Duodenal mucosa (tissue), 2 donors: ENCODE measurements around the gene TUT4.

ENCODE experiments used
- H3K27ac ChIP-seq: one replicate; pipeline ENCODE4 v1.7.0; 2013; ENCODE audit warnings: low read depth, low read length
- H3K27me3 ChIP-seq, 2 donors: one replicate each; pipeline ENCODE4 v1.7.0; 2013; ENCODE audit warnings: low read length in 2 of 2, control low read depth in 1 of 2; ENCODE audit not compliant: insufficient read depth in 2 of 2, control insufficient read depth in 1 of 2
- H3K36me3 ChIP-seq, 2 donors: one replicate each; pipeline ENCODE4 v1.7.0; 2013; ENCODE audit warnings: low read length in 2 of 2, control low read depth in 1 of 2; ENCODE audit not compliant: insufficient read depth in 2 of 2, control insufficient read depth in 1 of 2
- H3K4me1 ChIP-seq, 2 donors: one replicate each; pipeline ENCODE4 v1.7.0; 2013; ENCODE audit warnings: low read length in 2 of 2, control low read depth in 1 of 2; ENCODE audit not compliant: insufficient read depth in 2 of 2, control insufficient read depth in 1 of 2
- H3K4me3 ChIP-seq, 2 donors: one replicate each; pipeline ENCODE4 v1.7.0; 2013; ENCODE audit warnings: low read length in 2 of 2, low read depth in 1 of 2
- H3K9ac ChIP-seq, 2 donors: one replicate each; pipeline ENCODE4 v1.7.0; 2013; ENCODE audit warnings: low read length in 2 of 2, low read depth in 1 of 2
- H3K9me3 ChIP-seq, 2 donors: one replicate each; pipeline ENCODE4 v1.7.0; 2013; ENCODE audit warnings: low read length in 2 of 2, control low read depth in 1 of 2; ENCODE audit not compliant: control insufficient read depth in 1 of 2

TUT4 gene

DNA sequence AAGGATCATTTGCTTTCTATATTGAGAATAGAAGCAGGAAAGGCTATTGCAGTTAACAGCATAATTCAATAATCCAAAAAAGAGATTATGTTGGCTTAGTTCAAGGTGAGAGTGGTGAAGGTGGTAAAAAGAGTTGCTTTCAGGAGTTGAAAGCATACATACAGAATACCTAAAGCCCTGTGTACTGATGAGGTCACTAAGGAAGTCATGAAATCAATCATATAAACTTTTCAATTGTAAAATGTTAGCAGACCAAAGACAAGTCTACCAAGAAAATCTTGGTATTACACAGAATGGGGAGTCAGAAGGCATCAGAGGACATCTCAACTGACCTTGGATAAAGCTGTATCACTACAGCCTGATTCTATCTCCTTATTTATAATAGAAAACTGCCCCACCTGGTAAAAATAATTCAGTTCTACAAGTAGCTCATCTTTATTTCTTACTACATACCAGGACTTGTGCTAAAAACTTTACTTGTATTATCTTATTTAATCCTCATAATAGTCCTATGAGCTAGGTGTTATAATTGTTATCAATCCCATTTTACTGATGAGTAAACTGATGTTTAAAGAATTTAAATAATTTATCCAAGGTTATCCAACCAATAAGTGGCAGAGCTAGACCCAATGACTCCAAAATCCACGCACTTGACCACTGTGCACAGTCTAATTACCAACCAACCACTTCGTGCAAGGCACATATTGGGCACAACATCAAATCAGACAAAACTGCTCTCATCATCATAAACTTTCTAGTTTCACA, 40.9 kb downstream of the TUT4 start:
- Histone ChIP-seq H3K4me1 (no peaks in the 10 kb centered on the region), H3K9me3 (no peaks in the 10 kb centered on the region), H3K9ac (no peak overlapping the region), H3K27me3 (no peaks in the 10 kb centered on the region), H3K27ac (no peak overlapping the region), H3K36me3 (peaks cover 0 to 10% of the 10 kb centered on the region in 2 donors), H3K4me3 (no peak overlapping the region)

DNA sequence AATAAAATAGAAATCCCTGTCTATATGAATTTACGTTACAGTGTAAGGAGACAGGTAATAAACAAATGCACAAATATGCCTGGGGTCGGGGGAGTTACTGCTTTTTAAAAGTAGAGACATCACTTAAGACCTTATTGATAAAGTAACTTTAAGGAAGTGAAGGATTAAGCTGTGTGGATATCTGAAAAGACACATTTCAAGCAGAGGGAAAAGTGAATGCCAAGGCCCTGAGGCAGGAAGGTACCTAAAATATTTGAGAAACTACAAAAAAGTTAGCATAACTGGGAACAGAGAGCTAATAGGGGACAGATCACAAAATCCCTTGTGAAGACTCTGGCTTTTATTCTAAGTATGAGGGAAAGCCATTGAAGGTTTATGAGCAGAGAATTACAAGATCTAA, 41.5 kb downstream of the TUT4 start:
- no peaks in the 10 kb centered on the region for H3K27me3 ChIP-seq
- no peak overlapping the region for H3K27ac ChIP-seq
- H3K4me1 ChIP-seq, result no peaks in the 10 kb centered on the region
- H3K36me3 ChIP-seq, result peaks cover 0 to 10% of the 10 kb centered on the region in 2 donors
- no peaks in the 10 kb centered on the region for H3K9me3 ChIP-seq
- H3K9ac ChIP-seq, result no peak overlapping the region
- no peak overlapping the region for H3K4me3 ChIP-seq

DNA sequence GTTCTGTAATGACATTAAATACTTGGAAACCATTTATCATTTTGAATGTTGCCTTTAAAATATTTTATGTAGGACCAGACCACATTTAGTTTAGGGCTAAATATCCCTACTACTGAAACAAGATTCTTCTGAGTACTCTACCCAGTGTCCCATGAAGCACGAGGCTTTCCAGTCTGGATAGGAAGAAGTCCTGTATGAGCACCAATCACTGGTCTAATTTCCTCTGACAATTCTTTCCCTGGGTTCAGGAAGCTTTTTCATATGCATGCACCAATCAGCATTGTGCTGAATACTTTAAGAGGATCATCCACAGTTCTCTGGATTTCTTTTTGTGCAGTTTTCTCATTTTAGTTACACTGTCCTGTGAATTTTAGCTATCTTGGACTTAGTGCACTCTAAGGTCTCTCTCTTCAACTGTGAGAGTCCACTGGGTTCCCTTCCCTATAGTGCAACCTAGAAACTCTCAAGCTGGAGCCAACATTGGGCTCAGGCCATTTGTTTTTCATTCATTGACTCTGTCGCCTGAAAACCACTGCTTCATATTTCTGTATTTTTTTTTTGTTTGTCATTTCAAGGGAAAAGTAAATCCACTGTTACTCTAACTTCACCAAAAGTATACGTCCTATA, 45.9 kb downstream of the TUT4 start:
- Histone ChIP-seq H3K4me1 (no peaks in the 10 kb centered on the region), H3K4me3 (no peak overlapping the region), H3K9ac (no peak overlapping the region), H3K9me3 (no peaks in the 10 kb centered on the region), H3K27ac (no peak overlapping the region), H3K36me3 (peaks cover 0 to 3% of the 10 kb centered on the region in 2 donors), H3K27me3 (no peaks in the 10 kb centered on the region)

DNA sequence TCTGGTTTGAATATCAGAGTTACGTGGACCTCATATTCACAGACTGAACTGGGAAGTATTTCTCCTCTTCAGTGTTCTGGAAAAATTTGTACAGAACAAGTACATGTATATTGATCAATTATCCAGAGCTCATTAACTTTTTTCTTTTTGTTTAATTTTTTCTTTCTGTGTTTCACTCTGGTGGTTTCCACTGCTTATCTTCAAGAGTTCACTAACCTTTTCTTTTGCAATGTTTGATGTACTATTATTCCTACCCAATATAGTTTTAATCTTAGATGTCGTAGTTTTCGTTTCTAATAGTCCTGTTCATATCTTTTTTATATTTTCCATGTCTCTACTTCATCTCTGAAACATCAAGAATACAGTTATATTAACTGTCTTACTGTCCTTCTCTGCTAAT, 46.5 kb downstream of the TUT4 start:
- H3K27me3 ChIP-seq, result no peaks in the 10 kb centered on the region
- H3K9ac ChIP-seq, result no peak overlapping the region
- H3K27ac ChIP-seq, result no peak overlapping the region
- H3K4me1 ChIP-seq, result no peaks in the 10 kb centered on the region
- H3K4me3 ChIP-seq, result no peak overlapping the region
- H3K9me3 ChIP-seq, result no peaks in the 10 kb centered on the region
- no peaks in the 10 kb centered on the region for H3K36me3 ChIP-seq

DNA sequence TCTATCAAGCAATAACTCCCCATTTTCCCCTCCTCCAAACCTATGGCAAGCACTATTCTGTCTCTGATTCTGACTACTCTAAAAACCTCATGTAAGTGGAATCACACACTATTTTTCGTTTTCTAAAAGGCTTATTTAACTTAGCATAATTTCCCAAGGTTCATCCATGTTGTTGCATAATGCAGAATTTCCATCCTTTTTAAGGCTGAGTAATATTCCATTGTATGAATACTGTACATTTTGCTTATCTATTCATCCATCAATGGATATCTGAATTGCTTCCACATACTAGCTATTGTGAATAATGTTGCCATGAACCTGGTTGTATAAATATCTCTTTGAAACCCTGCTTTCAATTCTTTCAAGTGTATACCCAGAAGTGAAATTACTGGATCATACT, 48.2 kb downstream of the TUT4 start:
- Histone ChIP-seq H3K27me3 (no peaks in the 10 kb centered on the region), H3K9ac (no peak overlapping the region), H3K4me3 (no peak overlapping the region), H3K4me1 (no peaks in the 10 kb centered on the region), H3K36me3 (no peaks in the 10 kb centered on the region), H3K9me3 (no peaks in the 10 kb centered on the region), H3K27ac (no peak overlapping the region)

DNA sequence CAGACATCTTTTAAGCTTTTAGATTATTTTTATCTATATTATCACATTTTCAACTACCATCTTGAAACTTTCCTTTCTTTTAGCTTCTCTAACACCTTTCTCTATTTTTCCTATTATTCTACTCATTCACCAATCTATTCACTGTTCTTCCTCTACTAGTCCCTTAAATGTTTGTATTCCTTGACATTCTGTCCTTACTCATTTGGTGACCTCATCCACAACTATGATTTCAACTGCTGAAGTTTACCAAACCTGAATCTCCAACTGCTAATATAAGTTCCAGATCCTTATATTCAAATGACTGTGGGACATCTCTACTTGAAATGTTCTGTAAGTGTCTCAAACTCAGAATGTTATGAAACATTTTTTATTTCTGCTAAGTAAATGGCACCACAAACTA, 49.2 kb downstream of the TUT4 start:
- Histone ChIP-seq H3K4me1 (no peaks in the 10 kb centered on the region), H3K27ac (no peak overlapping the region), H3K36me3 (no peaks in the 10 kb centered on the region), H3K9me3 (no peaks in the 10 kb centered on the region), H3K9ac (no peak overlapping the region), H3K4me3 (no peak overlapping the region), H3K27me3 (no peaks in the 10 kb centered on the region)

DNA sequence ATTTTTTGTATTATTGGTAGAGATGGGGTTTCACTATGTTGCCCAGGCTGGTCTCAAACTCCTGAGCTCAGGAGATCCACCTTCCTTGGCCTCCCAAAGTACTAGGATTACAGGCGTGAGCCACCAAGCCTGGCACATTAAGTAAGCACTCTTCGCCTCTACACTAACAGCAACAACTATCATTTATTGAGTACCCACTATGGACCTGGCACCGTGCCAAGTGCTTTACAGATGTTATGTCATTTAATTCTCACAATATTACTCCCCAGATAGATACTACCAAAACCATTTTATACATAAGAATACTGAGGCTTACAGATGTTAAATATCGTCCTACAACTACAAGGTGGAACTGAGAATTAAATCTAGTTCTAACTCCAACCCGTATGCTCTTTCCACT, 50.1 kb downstream of the TUT4 start:
- no peaks in the 10 kb centered on the region for H3K9me3 ChIP-seq
- H3K4me3 ChIP-seq, result no peak overlapping the region
- H3K36me3 ChIP-seq, result no peaks in the 10 kb centered on the region
- H3K27me3 ChIP-seq, result no peaks in the 10 kb centered on the region
- no peaks in the 10 kb centered on the region for H3K4me1 ChIP-seq
- H3K9ac ChIP-seq, result no peak overlapping the region
- no peak overlapping the region for H3K27ac ChIP-seq

DNA sequence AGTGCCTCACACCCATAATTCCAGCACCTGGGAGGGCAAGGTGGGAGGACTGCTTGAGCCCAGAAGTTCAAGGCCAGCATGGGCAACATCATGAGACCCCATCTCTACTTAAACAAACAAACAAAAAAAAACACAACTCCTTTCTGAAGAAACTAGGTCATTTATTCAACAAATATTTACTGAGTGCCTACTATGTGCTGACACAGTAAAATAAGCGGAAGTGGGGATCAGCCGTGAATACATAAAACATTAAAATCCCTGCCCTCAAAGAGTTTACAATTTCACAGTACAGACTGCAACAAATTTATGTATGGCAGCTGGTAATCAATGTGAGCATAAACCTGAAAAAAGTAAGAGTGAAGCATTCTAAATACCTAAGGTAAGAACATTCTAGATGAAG, 65.3 kb downstream of the TUT4 start:
- Histone ChIP-seq H3K9ac (no peak overlapping the region), H3K27ac (no peak overlapping the region), H3K4me3 (no peak overlapping the region), H3K27me3 (no peaks in the 10 kb centered on the region), H3K9me3 (no peaks in the 10 kb centered on the region), H3K36me3 (peaks cover 8 to 11% of the 10 kb centered on the region in 2 donors), H3K4me1 (no peaks in the 10 kb centered on the region)

DNA sequence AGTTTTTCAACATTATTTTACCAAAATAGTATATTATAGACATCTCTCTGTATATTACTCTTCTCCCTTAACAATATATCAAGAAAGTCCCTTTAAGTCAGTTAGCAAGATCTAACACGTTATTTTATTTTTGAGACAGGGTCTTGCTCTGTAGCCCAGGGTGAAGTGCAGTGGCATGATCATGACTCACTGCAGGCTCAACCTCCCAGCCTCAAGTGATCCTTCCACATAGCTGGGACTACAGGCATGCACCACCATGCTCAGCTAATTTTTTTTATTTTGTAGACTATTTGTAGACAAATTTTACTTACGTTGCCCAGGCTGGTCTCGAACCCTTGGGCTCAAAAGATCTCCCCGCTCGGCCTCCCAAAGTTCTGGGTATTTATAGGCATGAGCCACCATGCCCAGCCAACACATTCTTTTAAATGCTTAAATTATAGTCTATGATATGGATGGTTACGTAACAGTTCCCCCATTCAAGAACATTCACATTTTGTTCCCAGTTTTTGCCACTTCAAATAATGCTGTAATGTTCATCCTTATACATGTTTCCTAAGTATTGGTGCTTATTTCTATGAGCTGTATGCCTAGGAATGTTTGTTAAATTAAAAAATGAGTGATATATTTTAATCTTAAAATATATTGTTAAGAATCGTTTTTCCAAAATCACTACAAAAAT, 70.4 kb downstream of the TUT4 start:
- H3K4me1 ChIP-seq, result no peaks in the 10 kb centered on the region
- H3K27ac ChIP-seq, result no peak overlapping the region
- H3K4me3 ChIP-seq, result no peak overlapping the region
- H3K9me3 ChIP-seq, result no peaks in the 10 kb centered on the region
- H3K27me3 ChIP-seq, result no peaks in the 10 kb centered on the region
- peaks cover 0 to 10% of the 10 kb centered on the region in 2 donors for H3K36me3 ChIP-seq
- no peak overlapping the region for H3K9ac ChIP-seq

DNA sequence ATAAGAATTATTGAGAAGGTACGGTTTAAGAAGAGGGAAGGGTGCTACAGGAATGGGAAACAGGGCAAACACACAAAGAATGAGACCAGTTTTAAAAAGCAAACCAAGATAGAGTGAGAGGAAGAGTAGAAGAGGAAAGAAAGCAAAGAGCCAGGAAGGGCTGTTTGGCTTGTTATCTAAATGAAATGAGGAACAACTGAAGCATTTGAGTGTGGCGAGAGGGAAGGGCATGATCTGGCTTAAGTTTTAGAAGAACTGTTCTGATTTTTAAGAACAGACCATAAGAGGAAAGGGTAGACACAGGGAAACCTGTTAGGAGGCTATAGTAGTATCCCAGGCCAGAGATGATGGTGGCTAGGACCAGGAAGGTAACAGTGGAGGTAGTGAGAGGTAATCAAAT, 73.8 kb downstream of the TUT4 start:
- no peak overlapping the region for H3K9ac ChIP-seq
- H3K4me1 ChIP-seq, result no peaks in the 10 kb centered on the region
- H3K27ac ChIP-seq, result no peak overlapping the region
- no peaks in the 10 kb centered on the region for H3K9me3 ChIP-seq
- no peaks in the 10 kb centered on the region for H3K27me3 ChIP-seq
- H3K4me3 ChIP-seq, result no peak overlapping the region
- peaks cover 0 to 15% of the 10 kb centered on the region in 2 donors for H3K36me3 ChIP-seq
